Spleen (tissue), 11 donors: ENCODE results near the gene GBE1. TPM values are rescaled to one million over a fixed set of nuclear protein-coding genes. Genes with fewer than 3 reads are reported as not detected.
"Not testable (repeated sequence)": the region's sequence is repeated elsewhere in the genome, so short reads cannot be mapped to it uniquely, and the experiment has no call there.

Experiments
- DNase-seq: peaks from one replicate; pipeline ENCODE4 v3.0.0-alpha.2; 2020
- H3K27ac ChIP-seq, 8 donors: fragments of 200-600 bp; sonication (generic) in 7 of 8; 1 replicate in 4 of 8; 2 replicates in 4 of 8; pipeline versions ENCODE4 v1.5.0 to v1.8.0; 2016 to 2021; ENCODE audit warnings: inconsistent platforms in 4 of 8, mild to moderate bottlenecking in 4 of 8, moderate library complexity in 1 of 8
- H3K27me3 ChIP-seq, 7 donors: fragments of 200-600 bp; sonication (generic) in 6 of 7; replicated peaks in 1 of 7; 1 replicate in 4 of 7; 2 replicates in 3 of 7; pipeline versions ENCODE4 v1.5.0 to v1.8.0; 2016 to 2021; ENCODE audit warnings: inconsistent platforms in 3 of 7, mild to moderate bottlenecking in 1 of 7
- H3K36me3 ChIP-seq, 6 donors: fragments of 200-600 bp; sonication (generic) in 5 of 6; 1 replicate in 4 of 6; 2 replicates in 2 of 6; pipeline versions ENCODE4 v1.5.0 to v1.8.0; 2016 to 2021; ENCODE audit warnings: inconsistent platforms in 2 of 6
- H3K4me1 ChIP-seq, 6 donors: fragments of 200-600 bp; sonication (generic) in 5 of 6; 1 replicate in 3 of 6; 2 replicates in 3 of 6; pipeline versions ENCODE4 v1.5.0 to v1.8.0; 2016 to 2021; ENCODE audit warnings: inconsistent platforms in 3 of 6
- H3K4me3 ChIP-seq, 8 donors: fragments of 200-600 bp; sonication (generic) in 7 of 8; 1 replicate in 4 of 8; 2 replicates in 4 of 8; pipeline versions ENCODE4 v1.5.0 to v1.8.0; 2016 to 2021; ENCODE audit warnings: inconsistent platforms in 4 of 8, mild to moderate bottlenecking in 4 of 8, moderate library complexity in 2 of 8
- H3K9me3 ChIP-seq, 8 donors: fragments of 200-600 bp; sonication (generic) in 7 of 8; 1 replicate in 4 of 8; 2 replicates in 4 of 8; pipeline versions ENCODE4 v1.5.0 to v1.8.0; 2016 to 2021; ENCODE audit warnings: inconsistent platforms in 4 of 8
- POLR2A ChIP-seq, 3 donors: fragments of 450-650 bp; IDR thresholded peaks; one replicate each; pipeline ENCODE4 v1.5.1; 2017; ENCODE audit warnings: antibody characterized with exemption in 3 of 3, mild to moderate bottlenecking in 1 of 3
- POLR2AphosphoS5 ChIP-seq, 3 donors: sonication (generic); formaldehyde crosslinking; IDR thresholded peaks; one replicate each; pipeline ENCODE4 v1.5.1; 2017; ENCODE audit warnings: antibody characterized with exemption in 3 of 3
- WGBS, 5 donors: extraction: QIAGEN DNeasy Blood & Tissue Kit in 3 of 5; methylation state at CpG; one replicate each; pipeline versions ENCODE4 v1.1.5 to v1.1.7; 2013 to 2018; 5-methylcytosine and 5-hydroxymethylcytosine counted together
- intact Hi-C: fragments of 100-400 bp; cut with DNase I; formaldehyde crosslinking; loops from one replicate; pipeline ENCODE4 v1.15.0; 2023; ENCODE audit warnings: low total_unique reads
- polyA plus RNA-seq, 3 donors: library from polyadenylated mRNA; stranded (reverse); fragments of 200-250 nt; gene quantifications; one replicate each; pipeline ENCODE4 v1.2.1, GENCODE V29; 2013
- total RNA-seq, 7 donors: library from RNA; depleted of rRNA in 3 of 7; stranded (reverse); fragments of >200 nt in 3 of 7; fragmentation: NEBNext Ultra II Directional in 4 of 7; extraction: Animal tissue kit (Norgen Biotek cat#: 25700) in 4 of 7; gene quantifications; one replicate each; pipeline versions ENCODE4 v1.1.0 to v1.2.1, GENCODE V29; 2016 to 2021
- TF ChIP-seq, protein P1 (sequence below), 11 experiments: fragments of 200-600 bp in 7 of 11; fragments of 450-650 bp in 4 of 11; sonication (generic) in 4 of 11; IDR thresholded peaks in 8 of 11; conservative IDR thresholded peaks in 3 of 11; 1 replicate in 7 of 11; 2 replicates in 4 of 11; pipeline versions ENCODE4 v1.4.0 to v1.8.0; 2016 to 2021; ENCODE audit warnings: antibody characterized with exemption in 11 of 11, inconsistent platforms in 4 of 11, mild to moderate bottlenecking in 1 of 11
- donor health status: healthy with polysubstance abuse.
- donor health status: DM: no; HTN: no; CAD: no; lungs with moderate emphysema.
- donor health status: DM: no; HTN: no; CAD: no.
- donor health status: Bipolar disorder and iron deficiency.
- donor health status: healthy.
- donor health status: DM: no; HTN: no; CAD: no.
- donor health status: DM: yes; HTN: yes; CAD: no.

Gene GBE1
- total and polyA plus RNA-seq, 10 donors = 5.0 to 34.3 (median 21.5) TPM

DNA sequence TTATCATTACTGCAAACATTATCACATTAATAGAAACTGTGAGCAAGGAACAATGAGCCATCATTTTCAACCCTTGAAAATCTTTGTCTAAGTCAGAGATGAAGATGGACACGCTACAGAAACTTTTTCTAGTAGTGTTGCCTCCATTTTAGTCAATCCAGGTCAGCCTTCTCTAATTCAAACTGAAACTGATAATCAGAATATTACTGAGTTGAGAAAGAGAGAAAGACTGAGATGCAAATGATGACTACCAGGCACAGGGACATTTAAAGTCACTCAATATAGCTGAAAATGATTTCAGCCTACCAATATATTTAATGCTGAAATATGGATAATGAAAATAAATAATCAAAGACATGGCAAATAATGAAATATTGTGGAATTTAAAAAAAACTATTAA is 261.4 kb downstream of the GBE1 start:
- Histone ChIP-seq H3K36me3 (peaks cover 0 to 23% (median 0%) of the 10 kb centered on the region in 6 donors), H3K9me3 (no peaks in the 10 kb centered on the region), H3K4me1 (no peaks in the 10 kb centered on the region), H3K27ac (no peak overlapping the region), H3K4me3 (no peak overlapping the region), H3K27me3 (no peaks in the 10 kb centered on the region)
- intact Hi-C loops = no loop called here
- WGBS, 5 donors = 71 to 85% (median 81%) methylated on average over 1 of the region's 1 CpG
- TF ChIP-seq, protein P1, sequence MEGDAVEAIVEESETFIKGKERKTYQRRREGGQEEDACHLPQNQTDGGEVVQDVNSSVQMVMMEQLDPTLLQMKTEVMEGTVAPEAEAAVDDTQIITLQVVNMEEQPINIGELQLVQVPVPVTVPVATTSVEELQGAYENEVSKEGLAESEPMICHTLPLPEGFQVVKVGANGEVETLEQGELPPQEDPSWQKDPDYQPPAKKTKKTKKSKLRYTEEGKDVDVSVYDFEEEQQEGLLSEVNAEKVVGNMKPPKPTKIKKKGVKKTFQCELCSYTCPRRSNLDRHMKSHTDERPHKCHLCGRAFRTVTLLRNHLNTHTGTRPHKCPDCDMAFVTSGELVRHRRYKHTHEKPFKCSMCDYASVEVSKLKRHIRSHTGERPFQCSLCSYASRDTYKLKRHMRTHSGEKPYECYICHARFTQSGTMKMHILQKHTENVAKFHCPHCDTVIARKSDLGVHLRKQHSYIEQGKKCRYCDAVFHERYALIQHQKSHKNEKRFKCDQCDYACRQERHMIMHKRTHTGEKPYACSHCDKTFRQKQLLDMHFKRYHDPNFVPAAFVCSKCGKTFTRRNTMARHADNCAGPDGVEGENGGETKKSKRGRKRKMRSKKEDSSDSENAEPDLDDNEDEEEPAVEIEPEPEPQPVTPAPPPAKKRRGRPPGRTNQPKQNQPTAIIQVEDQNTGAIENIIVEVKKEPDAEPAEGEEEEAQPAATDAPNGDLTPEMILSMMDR (IDR thresholded peaks at IDR 0.05 in 8 of 11, conservative IDR thresholded peaks at IDR 0.05 in 3 of 11) = no peak
- TF ChIP-seq POLR2AphosphoS5 (IDR thresholded peaks at IDR 0.05) = no peak
- no peak for TF ChIP-seq POLR2A (IDR thresholded peaks at IDR 0.05)
- no peak for DNase-seq

DNA sequence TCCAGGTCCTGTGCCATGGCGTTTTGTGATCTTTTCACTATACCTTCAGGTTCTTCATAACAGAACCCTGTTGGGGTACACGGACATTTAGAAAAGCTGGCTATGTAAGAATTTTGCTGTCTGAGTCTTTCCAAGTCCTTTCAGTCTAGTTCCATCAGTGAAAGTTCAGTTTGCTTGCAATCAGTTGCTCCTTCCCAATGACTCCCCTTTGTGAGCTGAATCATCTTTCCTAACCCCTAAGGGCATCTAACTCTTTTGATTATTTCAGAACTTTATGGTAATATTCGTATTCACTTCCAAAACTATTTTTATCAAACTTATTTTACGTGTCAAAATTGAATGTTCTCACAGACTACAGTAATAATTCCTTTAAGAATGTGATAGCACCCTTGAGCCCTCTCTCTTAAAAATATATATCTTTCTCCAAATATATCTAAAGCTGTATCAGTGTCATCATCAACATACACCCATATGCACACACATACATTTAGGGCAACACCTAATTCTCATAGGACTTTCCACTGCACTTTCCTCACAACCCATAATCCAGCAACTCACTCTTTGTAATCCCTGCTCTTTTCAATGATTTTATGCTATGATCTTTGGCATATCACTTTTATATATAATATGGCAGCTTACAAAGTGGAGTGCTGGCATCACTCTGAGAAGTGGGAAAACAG is 263.7 kb downstream of the GBE1 start:
- peaks cover 0 to 17% (median 0%) of the 10 kb centered on the region in 6 donors for H3K36me3 ChIP-seq
- no peak overlapping the region for H3K4me3 ChIP-seq
- H3K4me1 ChIP-seq = no peaks in the 10 kb centered on the region
- H3K9me3 ChIP-seq = no peaks in the 10 kb centered on the region
- TF ChIP-seq, protein P1 (IDR thresholded peaks at IDR 0.05 in 8 of 11, conservative IDR thresholded peaks at IDR 0.05 in 3 of 11) = no peak
- TF ChIP-seq POLR2AphosphoS5 (IDR thresholded peaks at IDR 0.05) = no peak
- no peak for TF ChIP-seq POLR2A (IDR thresholded peaks at IDR 0.05)
- DNase-seq = no peak
- intact Hi-C loops = no loop called here
- WGBS, 5 donors = 91 to 96% (median 94%) methylated on average over 4 of the region's 4 CpGs
- H3K27ac ChIP-seq = no peak overlapping the region
- H3K27me3 ChIP-seq = no peaks in the 10 kb centered on the region

DNA sequence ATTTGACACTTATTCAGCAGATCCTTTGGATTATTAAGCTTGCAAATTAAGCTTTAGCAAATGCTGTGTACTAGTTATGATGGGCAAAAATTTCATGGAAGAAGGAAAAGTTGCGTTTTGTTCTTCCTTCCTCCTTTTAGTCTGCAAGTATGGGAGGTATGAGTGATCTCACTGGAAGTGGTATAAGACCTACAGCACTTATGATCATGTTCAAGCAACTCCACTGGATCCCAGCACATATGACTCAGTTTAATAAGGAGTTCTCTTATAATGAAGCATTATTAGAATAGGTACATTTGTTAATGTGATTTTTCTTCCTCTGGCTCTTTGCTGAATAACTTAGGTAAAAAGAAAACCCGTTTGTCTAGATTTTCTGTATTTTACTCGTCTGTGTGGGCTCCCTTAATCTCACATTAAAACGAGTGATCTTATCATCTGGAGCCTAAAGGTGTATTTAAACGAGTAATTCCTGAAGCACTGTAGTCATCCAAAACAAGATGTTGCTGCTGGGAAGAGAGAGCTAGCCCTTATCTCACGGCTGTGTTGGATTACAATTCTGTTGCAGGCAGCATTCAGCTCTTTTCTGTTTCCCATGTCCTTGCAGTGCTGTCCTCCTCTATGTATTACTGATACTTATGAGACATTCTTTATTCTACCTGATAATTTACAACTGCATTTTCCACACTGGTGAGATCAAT is 264.9 kb downstream of the GBE1 start:
- Histone ChIP-seq H3K4me3 (no peak overlapping the region), H3K27me3 (no peaks in the 10 kb centered on the region), H3K4me1 (no peaks in the 10 kb centered on the region), H3K36me3 (peaks cover 0 to 17% (median 0%) of the 10 kb centered on the region in 6 donors), H3K27ac (no peak overlapping the region), H3K9me3 (no peaks in the 10 kb centered on the region)
- 86 to 90% (median 88%) methylated on average over 6 of the region's 6 CpGs for WGBS, 5 donors
- DNase-seq = no peak
- no peak for TF ChIP-seq POLR2AphosphoS5 (IDR thresholded peaks at IDR 0.05)
- no peak for TF ChIP-seq POLR2A (IDR thresholded peaks at IDR 0.05)
- TF ChIP-seq, protein P1 (IDR thresholded peaks at IDR 0.05 in 8 of 11, conservative IDR thresholded peaks at IDR 0.05 in 3 of 11) = no peak
- intact Hi-C loops = no loop called here

DNA sequence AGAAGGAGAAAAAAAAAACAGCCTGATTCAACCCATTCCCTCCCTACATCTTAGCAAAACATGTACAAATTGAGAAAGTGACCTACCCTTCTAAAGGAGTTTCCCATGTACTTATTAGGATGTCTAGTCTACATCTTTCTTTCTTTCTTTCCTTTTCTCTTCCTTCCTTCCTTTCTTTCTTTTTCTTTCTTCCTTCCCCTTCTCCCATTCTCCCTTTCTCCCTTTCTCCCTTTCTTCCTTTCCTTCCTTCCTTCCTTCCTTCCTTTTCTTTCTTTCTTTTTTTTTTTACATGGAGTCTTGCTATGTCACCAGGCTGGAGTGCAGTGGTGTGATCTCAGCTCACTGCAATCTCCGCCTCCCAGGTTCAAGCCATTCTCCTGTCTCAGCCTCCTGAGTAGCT is 269.0 kb downstream of the GBE1 start:
- WGBS, 5 donors = 95 to 100% (median 100%) methylated on average over 1 of the region's 1 CpG
- intact Hi-C loops, DNase-seq, H3K27ac ChIP-seq, H3K9me3 ChIP-seq, H3K4me1 ChIP-seq, H3K4me3 ChIP-seq, H3K27me3 ChIP-seq: not testable (repeated sequence)
- H3K36me3 ChIP-seq = peaks cover 0 to 13% (median 0%) of the 10 kb centered on the region in 6 donors
